ENCODE results near the gene CARD8.

CARD8 gene

DNA sequence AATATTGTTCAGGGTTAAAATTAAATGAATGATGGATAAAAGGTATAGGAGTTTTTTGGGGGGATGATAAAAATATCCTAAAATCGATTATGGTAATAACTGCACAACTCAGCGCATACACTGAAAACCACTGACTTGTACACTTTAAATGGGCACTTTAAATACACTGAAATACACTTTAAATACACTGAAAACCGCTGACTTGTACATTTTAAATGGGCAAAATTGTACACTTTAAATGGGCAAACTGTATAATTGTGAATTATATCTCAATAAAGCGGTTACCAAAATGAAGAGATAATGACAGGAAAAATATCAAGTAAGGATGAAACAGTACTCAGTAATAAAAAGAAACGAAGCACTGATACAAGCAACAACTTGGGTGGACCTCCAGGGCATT, 87.0 kb downstream of the CARD8 start:
- Histone ChIP-seq H3K27ac (peak overlapping the region in 10 of 11 experiments; percentile 24 to 79 (median 62); a peak in 18 of 22 replicates), H3K9me3 (replicated peaks in 1 of 11) (no peaks in the 10 kb centered on the region), H3K4me3 (peak overlapping the region in 6 of 10 experiments; percentile 35 to 97 (median 90); a peak in 6 of 20 replicates), H3K4me1 (peaks cover 64 to 68% (median 65%) of the 10 kb centered on the region in 10 experiments), H3K36me3 (peaks cover 14 to 33% (median 25%) of the 10 kb centered on the region in 11 experiments), H4K20me1 (peaks cover 0 to 16% (median 0%) of the 10 kb centered on the region in 11 experiments; a peak in 6 of 22 replicates), H3K9ac (peak overlapping the region in 3 of 11 experiments; percentile 32 to 50 (median 35); a peak in 3 of 22 replicates), H3K4me2 (peak overlapping the region; percentile 44 to 78 (median 66); a peak in 21 of 22 replicates), H3K27me3 (no peaks in the 10 kb centered on the region)
- no peak for TF ChIP-seq Cebpa-rat (IDR thresholded peaks at IDR 0.05)

DNA sequence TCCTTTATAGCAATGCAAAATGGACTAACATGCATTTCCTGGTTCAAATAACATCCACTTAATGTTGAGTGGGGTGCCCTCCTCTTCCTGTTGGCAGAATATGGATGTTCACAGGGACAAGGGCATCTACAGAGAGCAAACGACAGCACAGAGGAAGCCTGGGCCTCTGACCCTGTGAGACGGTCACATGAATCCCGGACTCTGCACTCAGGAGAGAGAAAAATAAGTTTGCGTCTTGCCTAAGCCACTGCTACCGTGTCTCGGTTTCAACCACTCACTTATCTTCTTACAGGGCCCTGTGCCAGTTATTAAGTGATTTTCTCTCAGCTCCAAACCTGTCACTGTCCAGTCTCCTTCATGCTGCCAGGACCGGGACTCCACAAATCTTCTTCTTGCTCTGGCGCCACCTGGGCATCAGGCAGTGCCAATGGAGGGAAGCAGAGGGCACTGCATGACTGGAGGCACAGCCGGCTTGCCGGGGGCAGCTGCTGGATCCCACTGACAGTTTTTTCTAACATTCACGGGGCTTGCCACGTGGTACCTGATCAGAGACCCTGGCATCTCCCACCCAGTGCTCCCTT, 97.4 kb downstream of the CARD8 start:
- H3K4me3 ChIP-seq = no peak overlapping the region
- no peak overlapping the region for H3K4me2 ChIP-seq
- H3K36me3 ChIP-seq = peaks cover 40 to 99% (median 96%) of the 10 kb centered on the region in 11 experiments

More for the DNA sequence above, 97.4 kb downstream of the CARD8 start:
- Histone ChIP-seq H3K27me3 (no peaks in the 10 kb centered on the region), H4K20me1 (peaks cover 0 to 17% (median 0%) of the 10 kb centered on the region in 11 experiments; a peak in 4 of 22 replicates), H3K9ac (no peak overlapping the region), H3K27ac (no peak overlapping the region), H3K4me1 (peaks cover 0 to 18% (median 12%) of the 10 kb centered on the region in 10 experiments; a peak in 16 of 20 replicates), H3K9me3 (replicated peaks in 1 of 11) (0 out of 22 replicates have a peak, but pooled peaks cover 0 to 9% (median 0%) of the 10 kb centered on the region in 11 experiments)
- no peak for TF ChIP-seq Cebpa-rat (IDR thresholded peaks at IDR 0.05)

All from BLaER1 treated with 17β-estradiol and CSF1 and Interleukin-3, amounts not matched to agents 10 nM and 100 nM (cell line).